Ramos (cell line): Measurements from ENCODE around the gene CEP135.
"Not testable (repeated sequence)": the region's sequence is repeated elsewhere in the genome, so short reads cannot be mapped to it uniquely, and the experiment has no call there.

Experiments used
- in situ Hi-C: fragments of 300-500 bp; cut with MboI; formaldehyde crosslinking; loops from one replicate; pipeline ENCODE4 v1.14.3; 2022; ENCODE audit warnings: low sequenced_read_pairs; ENCODE audit not compliant: unreplicated experiment

Gene CEP135

GRCh38 chr4:56062526-56063145 is 113.9 kb downstream of the CEP135 start:
- in situ Hi-C loops = no loop called here

- in situ Hi-C loops = no loop called here
Measured at GRCh38 chr4:56066493-56066892, 117.7 kb downstream of the CEP135 start.

DNA sequence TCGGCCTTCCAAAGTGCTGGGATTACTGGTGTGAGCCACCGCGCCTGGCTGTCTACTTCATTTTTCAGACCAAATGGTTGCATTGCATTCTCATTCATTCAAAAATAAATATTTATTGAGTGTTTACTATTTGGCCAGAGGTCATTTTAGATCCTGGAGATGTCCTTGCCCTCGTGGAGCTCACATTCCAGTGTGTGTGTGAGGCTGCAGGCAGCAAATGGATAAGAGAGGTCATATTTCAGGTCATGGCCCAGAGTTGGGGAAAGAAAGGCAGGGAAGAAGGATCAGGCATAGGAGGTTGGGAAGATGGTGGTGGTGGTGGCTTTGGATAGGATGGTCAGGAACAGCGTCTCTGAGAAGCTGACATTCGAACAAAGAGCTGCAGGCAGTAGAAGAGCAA is 119.1 kb downstream of the CEP135 start:
- in situ Hi-C loops = no loop called here

GRCh38 chr4:56072730-56073129 is 124.0 kb downstream of the CEP135 start:
- in situ Hi-C loops = not testable (repeated sequence)

GRCh38 chr4:56077676-56078075 is 128.9 kb downstream of the CEP135 start:
- in situ Hi-C loops = no loop called here

- in situ Hi-C loops = no loop called here
Measured at GRCh38 chr4:56078866-56079265, 130.1 kb downstream of the CEP135 start.

GRCh38 chr4:56080384-56080783 is 131.6 kb downstream of the CEP135 start:
- in situ Hi-C loops = no loop called here

DNA sequence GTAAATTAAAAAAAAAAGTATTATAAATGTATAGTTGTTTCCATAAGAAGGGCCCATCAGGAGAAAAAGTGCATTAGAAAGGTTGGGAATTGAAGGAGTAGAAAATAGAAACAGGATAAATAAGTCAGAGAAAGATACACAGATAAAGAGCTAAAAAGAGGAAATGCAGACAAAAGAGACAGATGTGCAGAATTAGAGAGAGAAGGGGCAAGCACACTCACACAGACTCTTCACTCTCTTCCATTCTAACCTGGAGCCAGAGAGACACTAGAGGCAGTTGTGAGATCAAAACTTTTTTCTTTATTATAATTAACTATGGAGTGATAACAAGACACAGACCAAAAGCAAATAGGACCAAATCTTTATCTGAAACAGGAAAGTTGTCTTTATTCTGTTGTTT is 134.1 kb downstream of the CEP135 start:
- in situ Hi-C loops = no loop called here
